ENCODE results near the gene CDK2AP2. TPM values are rescaled to one million over a fixed set of nuclear protein-coding genes. Genes with fewer than 3 reads are reported as not detected.

The CDK2AP2 gene
- total RNA-seq = 81.2 and 97.0 TPM in 2 replicates
- 143 and 191 TPM in 2 replicates for polyA plus RNA-seq
- polyA plus RNA-seq (2011; cell fraction: cytosol; rRNA removed) = 88.0 and 122 TPM in 2 replicates
- polyA plus RNA-seq (2011; cell fraction: nucleus; rRNA removed) = 63.9 and 66.0 TPM in 2 replicates
- 46.8 and 73.3 TPM in 2 replicates for polyA plus RNA-seq (2012)
- polyA minus RNA-seq = 29.1 and 43.2 TPM in 2 replicates
- polyA minus RNA-seq (2011; cell fraction: cytosol; rRNA and poly(A)+ RNA removed) = 66.5 TPM
- polyA minus RNA-seq (2011; cell fraction: nucleus; rRNA and poly(A)+ RNA removed) = 26.2 and 27.3 TPM in 2 replicates
- Bru-seq, nascent RNA = percentile 69 among the genes with signal in this experiment
- percentile 91 among the genes with signal in this experiment for BruChase-seq, experiment 1, labeled RNA remaining after a 6-hour chase
- percentile 73 among the genes with signal in this experiment for BruChase-seq, experiment 2, labeled RNA remaining after a 2-hour chase
- long read RNA-seq, transcript CDK2AP2-204 (4 exons, 923 nt) = minor isoform, 24 of 566 reads
- long read RNA-seq, transcript CDK2AP2-201 (4 exons, 1,378 nt) = major isoform, 457 of 566 reads
- long read RNA-seq, transcript CDK2AP2-202 (3 exons, 1,692 nt) = minor isoform, 50 of 566 reads
- long read RNA-seq, transcript CDK2AP2-203 (2 exons, 772 nt) = minor isoform, 11 of 566 reads
- long read RNA-seq, partial matches to known transcripts = 4 of 566 reads
- long read RNA-seq, other reads (novel, unspliced or antisense) = 14 of 566 reads

- Histone ChIP-seq H3K9ac (replicated peaks; ENCODE audit: extremely low read depth, insufficient read depth, low read length) (peak within 1 kb of the TSS; percentile 85), H3K36me3 (ENCODE audit: control insufficient read depth in 2 of 2, extremely low read depth in 1 of 2, insufficient read depth in 2 of 2, low read length in 2 of 2) (peaks cover 0 to 4% of the 10 kb centered on the region in 2 experiments), H3K9me1 (replicated peaks; ENCODE audit: control insufficient read depth, extremely low read depth, insufficient read depth, low read length) (no peaks in the 10 kb centered on the region), H3K27me3 (ENCODE audit: control insufficient read depth in 2 of 2, insufficient read depth in 2 of 2, low read length in 2 of 2) (no peaks in the 10 kb centered on the region), H2AFZ (ENCODE audit: low read depth, low read length) (peak within 1 kb of the TSS; percentile 92), H4K20me1 (replicated peaks; ENCODE audit: control insufficient read depth, extremely low read depth, insufficient read depth, low read length) (no peaks in the 10 kb centered on the region), H3K9me3 (replicated peaks; ENCODE audit: control insufficient read depth, insufficient read depth, low read length) (no peaks in the 10 kb centered on the region), H3K4me1 (ENCODE audit: control insufficient read depth, extremely low read depth, insufficient read depth, low read length) (peaks cover 36% of the 10 kb centered on the region), H3K4me2 (ENCODE audit: insufficient read depth, low read length) (peak within 1 kb of the TSS; percentile 75), H3K4me3 (replicated peaks in 1 of 3; ENCODE audit: insufficient read depth in 1 of 3, low read depth in 1 of 3, low read length in 3 of 3) (peak within 1 kb of the TSS; percentile 52 to 62 (median 53)), H3K79me2 (ENCODE audit: control insufficient read depth, insufficient read depth, low read length) (peaks cover 11% of the 10 kb centered on the region), H3K27ac (ENCODE audit: insufficient read depth, low read depth, low read length) (peak within 1 kb of the TSS; percentile 83)
- no TSS peak for BruUV-seq (replicated peaks)
- CTCF ChIA-PET = interaction anchor here (1.0 kb wide), 1 partner anchor 106 kb away, joined by 3 read pairs; the partner anchor contains the start of gene PPP1CA
- intact Hi-C loops (cut with micrococcal nuclease) (loop anchor here (1.0 to 10.0 kb wide), 7 partner anchors 39 to 243 kb away; partner anchors contain the start of genes GPR152, GRK2, GSTP1 and NDUFV1), dilution Hi-C loops (cut with MboI; ENCODE audit: extremely low pct_ligation_motif_present, low sequenced_read_pairs) (no loop called here)
- peak; percentile 99 for FAIRE-seq
- TF ChIP-seq EZH2 (IDR thresholded peaks at IDR 0.05; ENCODE audit: borderline replicate concordance, low read depth, low read length, severe bottlenecking) (peak; percentile 63), POLR2A (IDR thresholded peaks at IDR 0.05; ENCODE audit: low read depth, low read length) (peak; percentile 79), FOS (IDR thresholded peaks at IDR 0.05; ENCODE audit: borderline replicate concordance, insufficient read depth, low read length) (no peak), POLR2AphosphoS5 (IDR thresholded peaks at IDR 0.05; ENCODE audit: insufficient read depth, low read depth, low read length) (peak; percentile 79)
- POLR2A ChIA-PET = interaction anchor here (0.6 kb wide), 1 partner anchor 138 kb away, joined by 4 read pairs; no protein-coding TSS in a partner anchor
- peak; percentile 99 for DNase-seq (ENCODE audit: low read depth, low spot score)
Observed at GRCh38 chr11:67507864-67508485, at the start of gene CDK2AP2. Gene CDK2AP2, minus strand, starts transcription at chr11:67508162. Its CDS starts 80 bp downstream, at chr11:67508082.

Measured in endothelial cell of umbilical vein (primary cell).